ENCODE data around the gene AOPEP. TPM values are rescaled to one million over a fixed set of nuclear protein-coding genes. Genes with fewer than 3 reads are reported as not detected.

Gene AOPEP
- total RNA-seq, 4 donors from 2014 or later: 305 to 458 (median 419) TPM

GRCh38 chr9:94760660-94761059 lies 34.2 kb downstream of the AOPEP start:
- intact Hi-C loops (cut with DNase I): no loop called here
- H3K4me1 ChIP-seq: no peaks in the 10 kb centered on the region
- 90% methylated on average over 5 of the region's 5 CpGs for WGBS
- no peak overlapping the region for H3K27ac ChIP-seq (replicated peaks in 1 of 4)
- TF ChIP-seq EP300 (IDR thresholded peaks at IDR 0.05) (no peak), POLR2A (IDR thresholded peaks at IDR 0.05; ENCODE audit: low read depth) (no peak), CTCF (IDR thresholded peaks at IDR 0.05) (no peak), POLR2AphosphoS5 (IDR thresholded peaks at IDR 0.05) (no peak)
- no peaks in the 10 kb centered on the region for H3K27me3 ChIP-seq
- no peaks in the 10 kb centered on the region for H3K9me3 ChIP-seq
- H3K36me3 ChIP-seq: peaks cover 11 to 19% (median 15%) of the 10 kb centered on the region in 4 donors
- H3K4me3 ChIP-seq: no peak overlapping the region
- no peak for DNase-seq (ENCODE audit: extremely low spot score)

- WGBS: 96% methylated on average over 4 of the region's 4 CpGs
- Histone ChIP-seq H3K27me3 (no peaks in the 10 kb centered on the region), H3K4me1 (no peaks in the 10 kb centered on the region), H3K4me3 (no peak overlapping the region), H3K27ac (replicated peaks in 1 of 4) (no peak overlapping the region), H3K36me3 (peaks cover 11 to 19% (median 15%) of the 10 kb centered on the region in 4 donors), H3K9me3 (no peaks in the 10 kb centered on the region)
- intact Hi-C loops (cut with DNase I): no loop called here
- no peak for DNase-seq (ENCODE audit: extremely low spot score)
- TF ChIP-seq EP300 (IDR thresholded peaks at IDR 0.05) (no peak), POLR2AphosphoS5 (IDR thresholded peaks at IDR 0.05) (no peak), POLR2A (IDR thresholded peaks at IDR 0.05; ENCODE audit: low read depth) (no peak), CTCF (IDR thresholded peaks at IDR 0.05) (no peak)
These were observed 35.0 kb downstream of the AOPEP start for GRCh38 chr9:94761481-94761880.

- intact Hi-C loops (cut with DNase I): no loop called here
- Histone ChIP-seq H3K27me3 (no peaks in the 10 kb centered on the region), H3K36me3 (peaks cover 0 to 5% (median 0%) of the 10 kb centered on the region in 4 donors), H3K27ac (replicated peaks in 1 of 4) (no peak overlapping the region), H3K4me3 (no peak overlapping the region), H3K4me1 (peaks cover 0 to 4% (median under 1%) of the 10 kb centered on the region in 4 donors), H3K9me3 (no peaks in the 10 kb centered on the region)
- 91% methylated on average over 9 of the region's 9 CpGs for WGBS
- no peak for TF ChIP-seq CTCF (IDR thresholded peaks at IDR 0.05)
- no peak for TF ChIP-seq EP300 (IDR thresholded peaks at IDR 0.05)
- no peak for TF ChIP-seq POLR2AphosphoS5 (IDR thresholded peaks at IDR 0.05)
- TF ChIP-seq POLR2A (IDR thresholded peaks at IDR 0.05; ENCODE audit: low read depth): no peak
- no peak for DNase-seq (ENCODE audit: extremely low spot score)
These were observed 41.0 kb downstream of the AOPEP start for GRCh38 chr9:94767331-94768072.

- Histone ChIP-seq H3K4me1 (peaks cover 0 to 12% (median 9%) of the 10 kb centered on the region in 4 donors), H3K27ac (replicated peaks in 1 of 4) (no peak overlapping the region), H3K36me3 (peaks cover 0 to 5% (median 2%) of the 10 kb centered on the region in 4 donors), H3K27me3 (no peaks in the 10 kb centered on the region), H3K4me3 (no peak overlapping the region), H3K9me3 (no peaks in the 10 kb centered on the region)
- WGBS: 91% methylated on average over 3 of the region's 3 CpGs
- intact Hi-C loops (cut with DNase I): no loop called here
- no peak for DNase-seq (ENCODE audit: extremely low spot score)
- TF ChIP-seq POLR2A (IDR thresholded peaks at IDR 0.05; ENCODE audit: low read depth): no peak
- TF ChIP-seq EP300 (IDR thresholded peaks at IDR 0.05): no peak
- TF ChIP-seq CTCF (IDR thresholded peaks at IDR 0.05): no peak
- no peak for TF ChIP-seq POLR2AphosphoS5 (IDR thresholded peaks at IDR 0.05)
These were observed 42.3 kb downstream of the AOPEP start for GRCh38 chr9:94768766-94769165.

All from esophagus muscularis mucosa (tissue), 4 donors.